Measurements from ENCODE around the gene PBXIP1. TPM values are rescaled to one million over a fixed set of nuclear protein-coding genes. Genes with fewer than 3 reads are reported as not detected.

The PBXIP1 gene
- total RNA-seq, result 100 to 1,000 TPM in 3 of 4 donors, 10 to 100 TPM in 1; 66.6 to 117 (median 109) TPM

GRCh38 chr1:154955718-154956543, at the start of gene PBXIP1:
Gene PBXIP1 (minus strand): TSS chr1:154956099. CDS start chr1:154953721, 2,378 bp downstream.
- Histone ChIP-seq H3K9me3 (no peaks in the 10 kb centered on the region), H3K27ac (peak within 1 kb of the TSS; percentile 77 to 86 (median 82)), H3K36me3 (peaks cover 0 to 23% (median 0%) of the 10 kb centered on the region in 3 donors), H3K4me1 (peaks cover 0 to 61% (median 29%) of the 10 kb centered on the region in 4 donors), H3K27me3 (no peaks in the 10 kb centered on the region), H3K4me3 (peak within 1 kb of the TSS; percentile 45 to 70 (median 58))
- peak in 1 of 2 donors; percentile 48 for TF ChIP-seq POLR2A (IDR thresholded peaks at IDR 0.05)
- peak in 2 of 6 experiments; percentile 5 to 12 for TF ChIP-seq CTCF (IDR thresholded peaks at IDR 0.05)
- peak; percentile 68 to 93 (median 82) for DNase-seq

GRCh38 chr1:155005076-155006011, 49.4 kb upstream of the PBXIP1 start:
- H3K4me1 ChIP-seq, result peaks cover 3 to 47% (median 37%) of the 10 kb centered on the region in 4 donors
- H3K27me3 ChIP-seq, result no peaks in the 10 kb centered on the region
- TF ChIP-seq POLR2A (IDR thresholded peaks at IDR 0.05), result peak; percentile 33 to 51
- TF ChIP-seq CTCF (IDR thresholded peaks at IDR 0.05), result no peak
- H3K36me3 ChIP-seq, result peaks cover 0 to 7% (median 0%) of the 10 kb centered on the region in 3 donors
- H3K9me3 ChIP-seq, result no peaks in the 10 kb centered on the region
- H3K4me3 ChIP-seq, result peak overlapping the region; percentile 70 to 91 (median 83)
- DNase-seq, result peak; percentile 75 to 87 (median 85)
- H3K27ac ChIP-seq, result peak overlapping the region; percentile 94 to 99 (median 96)

GRCh38 chr1:155004352-155005075, 48.6 kb upstream of the PBXIP1 start:
- peak overlapping the region; percentile 70 to 91 (median 83) for H3K4me3 ChIP-seq
- peak overlapping the region; percentile 94 to 99 (median 96) for H3K27ac ChIP-seq
- H3K36me3 ChIP-seq, result peaks cover 0 to 7% (median 0%) of the 10 kb centered on the region in 3 donors
- no peak for DNase-seq
- H3K4me1 ChIP-seq, result peaks cover 3 to 48% (median 35%) of the 10 kb centered on the region in 4 donors
- H3K27me3 ChIP-seq, result no peaks in the 10 kb centered on the region
- TF ChIP-seq CTCF (IDR thresholded peaks at IDR 0.05) (no peak), POLR2A (IDR thresholded peaks at IDR 0.05) (no peak)
- H3K9me3 ChIP-seq, result no peaks in the 10 kb centered on the region

GRCh38 chr1:155003766-155004351, 48.0 kb upstream of the PBXIP1 start:
- peak overlapping the region; percentile 70 to 91 (median 83) for H3K4me3 ChIP-seq
- H3K27ac ChIP-seq, result peak overlapping the region; percentile 94 to 99 (median 96)
- H3K9me3 ChIP-seq, result no peaks in the 10 kb centered on the region
- no peaks in the 10 kb centered on the region for H3K27me3 ChIP-seq
- DNase-seq, result peak; percentile 54 to 88 (median 86)
- peaks cover 0 to 2% (median 0%) of the 10 kb centered on the region in 3 donors for H3K36me3 ChIP-seq
- H3K4me1 ChIP-seq, result peaks cover 3 to 55% (median 35%) of the 10 kb centered on the region in 4 donors
- TF ChIP-seq CTCF (IDR thresholded peaks at IDR 0.05) (peak in 1 of 6 experiments; percentile 3), POLR2A (IDR thresholded peaks at IDR 0.05) (peak in 1 of 2 donors; percentile 63)
